Activated CD4-positive, alpha-beta memory T cell treated with anti-CD3 and anti-CD28 coated beads for 36 hours (primary cell): ENCODE data around the gene DALRD3. TPM values are rescaled to one million over a fixed set of nuclear protein-coding genes. Genes with fewer than 3 reads are reported as not detected.
A peak's percentile ranks its signal among the peaks of the same experiment; 100 is the strongest.

Source experiments
- CTCF ChIA-PET: fragments of 350-600 bp; sonication (Branson Sonifier 250); formaldehyde crosslinking; loops from one replicate; lab custom pipeline; 2021; ENCODE audit warnings: antibody characterized with exemption, inconsistent platforms; lab: Charles Lee
- POLR2A ChIA-PET: fragments of 350-600 bp; sonication (Branson Sonifier 250); formaldehyde crosslinking; loops from one replicate; lab custom pipeline; 2021; ENCODE audit warnings: antibody characterized with exemption; lab: Charles Lee
- DNase-seq: peaks from one replicate; pipeline ENCODE4 v3.0.0-alpha.2; 2020
- H3K27ac Mint-ChIP-seq: one replicate; pipeline ENCODE4 v1.8.0; 2021; ENCODE audit warnings: mixed read lengths
- H3K27me3 Mint-ChIP-seq: one replicate; pipeline ENCODE4 v1.8.0; 2021; ENCODE audit warnings: mixed read lengths
- H3K36me3 Mint-ChIP-seq: one replicate; pipeline ENCODE4 v1.8.0; 2021; ENCODE audit warnings: mixed read lengths
- H3K4me1 Mint-ChIP-seq: one replicate; pipeline ENCODE4 v1.8.0; 2021; ENCODE audit warnings: low read depth, mixed read lengths
- H3K4me3 Mint-ChIP-seq: one replicate; pipeline ENCODE4 v1.8.0; 2021; ENCODE audit warnings: mild to moderate bottlenecking, mixed read lengths
- H3K9me3 Mint-ChIP-seq: one replicate; pipeline ENCODE4 v1.8.0; 2021; ENCODE audit warnings: mixed read lengths
- intact Hi-C: fragments of 100-400 bp; cut with micrococcal nuclease; formaldehyde crosslinking; loops from one replicate; pipeline ENCODE4 v1.15.1; 2023
- total RNA-seq, 2 experiments: library from RNA; stranded (reverse); gene quantifications; one replicate each; pipeline ENCODE4 v1.2.3, GENCODE V29; 2021

DALRD3 gene
- total RNA-seq, 2 experiments from 2014 or later: 26.2 to 26.5 TPM

- ChIA-PET POLR2A (interaction anchor here (0.5 to 9.7 kb wide), 11 partner anchors 8 to 652 kb away, joined by 3 to 135 read pairs (median 10); partner anchors contain the start of genes ARIH2, IMPDH2, P4HTM and QRICH1), CTCF (interaction anchor here (0.5 to 6.3 kb wide), 19 partner anchors 8 to 428 kb away, joined by 3 to 88 read pairs (median 5); partner anchors contain the start of genes ARIH2, IMPDH2, P4HTM and QRICH1)
- peak overlapping the region; percentile 98 for H3K27ac Mint-ChIP-seq
- H3K27me3 Mint-ChIP-seq: no peaks in the 10 kb centered on the region
- intact Hi-C loops: loop anchor here (1.0 to 10.0 kb wide), 8 partner anchors 8 to 423 kb away; partner anchors contain the start of genes IMPDH2, IP6K2, QRICH1 and RHOA
- DNase-seq: peak; percentile 99
- H3K4me1 Mint-ChIP-seq: peaks cover 55% of the 10 kb centered on the region
- no peaks in the 10 kb centered on the region for H3K9me3 Mint-ChIP-seq
- peak overlapping the region; percentile 97 for H3K4me3 Mint-ChIP-seq
- H3K36me3 Mint-ChIP-seq: peaks cover 37% of the 10 kb centered on the region
These were observed 2.9 kb upstream of the DALRD3 start for GRCh38 chr3:49021213-49021812.

DNA sequence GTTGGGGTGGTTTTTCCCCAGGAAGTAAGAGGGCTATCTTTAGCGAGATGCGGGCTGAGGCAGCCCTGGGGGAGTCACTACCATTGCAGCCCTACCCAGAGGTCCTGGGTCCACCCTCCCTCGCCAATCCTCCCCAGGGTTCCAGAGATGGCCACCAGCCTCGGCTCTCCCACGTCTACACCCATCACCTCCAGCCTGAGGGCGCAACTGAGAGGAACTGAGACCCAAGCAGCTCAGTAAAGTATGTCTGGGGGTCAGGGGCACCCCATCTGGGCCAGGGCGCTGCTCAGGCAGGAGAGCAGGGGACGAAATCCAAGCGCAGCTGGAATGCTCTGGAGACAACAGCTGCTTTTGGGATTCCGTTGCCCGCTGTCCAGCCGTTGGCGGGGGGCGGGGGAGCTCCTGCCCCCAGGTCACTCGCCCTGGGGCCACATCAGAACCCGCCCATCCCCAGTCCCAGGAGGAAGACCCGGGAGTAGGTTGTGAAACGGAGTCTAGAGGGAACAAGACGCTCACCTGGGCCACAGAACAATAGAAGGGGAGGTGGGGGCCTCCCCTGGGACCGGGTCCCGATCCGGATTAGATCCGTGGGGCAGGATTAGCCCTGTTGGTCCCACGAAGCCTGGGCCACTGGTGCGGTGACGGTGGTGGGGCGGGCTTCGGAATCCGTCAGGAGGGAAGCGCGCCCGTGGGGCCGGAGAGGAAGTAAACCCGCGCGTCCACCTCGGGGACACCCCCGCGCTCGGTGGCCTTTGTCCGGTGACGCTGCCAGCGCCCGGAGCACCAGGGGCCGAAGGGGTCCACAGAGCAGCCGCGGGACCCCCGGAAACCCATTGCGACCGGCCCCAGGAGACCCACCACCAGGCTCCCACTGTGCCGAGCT lies 2.2 kb upstream of the DALRD3 start:
- Mint-ChIP-seq H3K4me1 (peaks cover 48% of the 10 kb centered on the region), H3K27me3 (no peaks in the 10 kb centered on the region), H3K27ac (peak overlapping the region; percentile 98), H3K4me3 (peak overlapping the region; percentile 97), H3K9me3 (no peaks in the 10 kb centered on the region), H3K36me3 (peaks cover 37% of the 10 kb centered on the region)
- intact Hi-C loops: loop anchor here (1.0 to 10.0 kb wide), 8 partner anchors 9 to 424 kb away; partner anchors contain the start of genes IMPDH2, IP6K2, QRICH1 and RHOA
- CTCF ChIA-PET: interaction anchor here (0.5 to 6.3 kb wide), 9 partner anchors 8 to 319 kb away, joined by 3 to 88 read pairs (median 12); partner anchors contain the start of genes ARIH2, IMPDH2, P4HTM and QRICH1
- POLR2A ChIA-PET: interaction anchor here (0.5 to 9.7 kb wide), 9 partner anchors 8 to 397 kb away, joined by 3 to 135 read pairs (median 15); partner anchors contain the start of genes ARIH2, IMPDH2, P4HTM and QRICH1
- DNase-seq: peak; percentile 55

DNA sequence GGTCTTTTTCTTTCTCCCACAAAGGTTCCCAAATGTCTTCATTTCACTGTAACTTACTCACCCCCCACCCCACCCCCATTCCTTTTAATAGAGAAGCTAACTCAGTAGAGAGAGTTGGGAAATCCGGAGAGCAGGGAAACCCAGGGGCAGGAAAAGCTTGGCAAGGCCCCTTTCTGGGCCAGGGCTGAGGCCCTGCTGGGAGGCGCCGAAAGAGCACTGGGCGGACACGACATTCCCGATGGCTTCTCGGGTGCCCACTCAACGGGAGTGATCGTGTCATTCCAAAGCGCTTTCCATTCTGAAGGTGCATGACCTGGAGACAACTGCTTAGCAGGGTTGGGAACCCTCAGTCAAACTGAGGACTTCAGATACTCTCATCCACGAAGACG lies 1.6 kb upstream of the DALRD3 start:
- Mint-ChIP-seq H3K4me3 (peak overlapping the region; percentile 97), H3K36me3 (peaks cover 37% of the 10 kb centered on the region), H3K9me3 (no peaks in the 10 kb centered on the region), H3K27ac (peak overlapping the region; percentile 98), H3K27me3 (no peaks in the 10 kb centered on the region), H3K4me1 (peaks cover 42% of the 10 kb centered on the region)
- ChIA-PET CTCF (interaction anchor here (1.3 to 6.3 kb wide), 4 partner anchors 9 to 74 kb away, joined by 5 to 88 read pairs (median 46); partner anchors contain the start of genes IMPDH2, P4HTM, QRICH1 and WDR6), POLR2A (interaction anchor here (0.5 to 9.7 kb wide), 6 partner anchors 9 to 398 kb away, joined by 3 to 135 read pairs (median 18); partner anchors contain the start of genes ARIH2, IMPDH2, P4HTM and WDR6)
- intact Hi-C loops: loop anchor here (2.0 to 10.0 kb wide), 5 partner anchors 31 to 425 kb away; partner anchors contain the start of genes IP6K2, RHOA, TCTA and USP4
- DNase-seq: no peak

- CTCF ChIA-PET: interaction anchor here (3.6 to 3.8 kb wide), 2 partner anchors 11 to 30 kb away, joined by 24 to 30 read pairs; partner anchors contain the start of genes P4HTM and WDR6
- POLR2A ChIA-PET: interaction anchor here (5.0 to 9.7 kb wide), 2 partner anchors 9 to 28 kb away, joined by 26 to 135 read pairs; partner anchors contain the start of genes P4HTM and WDR6
- Mint-ChIP-seq H3K36me3 (peaks cover 27% of the 10 kb centered on the region), H3K27ac (peak overlapping the region; percentile 86), H3K4me3 (peak overlapping the region; percentile 97), H3K27me3 (no peaks in the 10 kb centered on the region), H3K4me1 (peaks cover 34% of the 10 kb centered on the region), H3K9me3 (no peaks in the 10 kb centered on the region)
- DNase-seq: no peak
- intact Hi-C loops: no loop called here
These were observed 277 bp upstream of the DALRD3 start for GRCh38 chr3:49018707-49019006.

- Mint-ChIP-seq H3K4me3 (peak overlapping the region; percentile 97), H3K9me3 (no peaks in the 10 kb centered on the region), H3K36me3 (peaks cover 17% of the 10 kb centered on the region), H3K4me1 (peaks cover 29% of the 10 kb centered on the region), H3K27ac (no peak overlapping the region), H3K27me3 (no peaks in the 10 kb centered on the region)
- DNase-seq: peak; percentile 38
- ChIA-PET POLR2A (interaction anchor here (0.6 to 9.7 kb wide), 4 partner anchors 8 to 77 kb away, joined by 4 to 135 read pairs (median 16); partner anchors contain the start of genes P4HTM, QRICH1 and WDR6), CTCF (interaction anchor here (0.9 to 3.8 kb wide), 4 partner anchors 9 to 28 kb away, joined by 3 to 30 read pairs (median 14); partner anchors contain the start of genes P4HTM and WDR6)
- intact Hi-C loops: no loop called here
These were observed 980 bp downstream of the DALRD3 start for GRCh38 chr3:49017229-49017970.

DNA sequence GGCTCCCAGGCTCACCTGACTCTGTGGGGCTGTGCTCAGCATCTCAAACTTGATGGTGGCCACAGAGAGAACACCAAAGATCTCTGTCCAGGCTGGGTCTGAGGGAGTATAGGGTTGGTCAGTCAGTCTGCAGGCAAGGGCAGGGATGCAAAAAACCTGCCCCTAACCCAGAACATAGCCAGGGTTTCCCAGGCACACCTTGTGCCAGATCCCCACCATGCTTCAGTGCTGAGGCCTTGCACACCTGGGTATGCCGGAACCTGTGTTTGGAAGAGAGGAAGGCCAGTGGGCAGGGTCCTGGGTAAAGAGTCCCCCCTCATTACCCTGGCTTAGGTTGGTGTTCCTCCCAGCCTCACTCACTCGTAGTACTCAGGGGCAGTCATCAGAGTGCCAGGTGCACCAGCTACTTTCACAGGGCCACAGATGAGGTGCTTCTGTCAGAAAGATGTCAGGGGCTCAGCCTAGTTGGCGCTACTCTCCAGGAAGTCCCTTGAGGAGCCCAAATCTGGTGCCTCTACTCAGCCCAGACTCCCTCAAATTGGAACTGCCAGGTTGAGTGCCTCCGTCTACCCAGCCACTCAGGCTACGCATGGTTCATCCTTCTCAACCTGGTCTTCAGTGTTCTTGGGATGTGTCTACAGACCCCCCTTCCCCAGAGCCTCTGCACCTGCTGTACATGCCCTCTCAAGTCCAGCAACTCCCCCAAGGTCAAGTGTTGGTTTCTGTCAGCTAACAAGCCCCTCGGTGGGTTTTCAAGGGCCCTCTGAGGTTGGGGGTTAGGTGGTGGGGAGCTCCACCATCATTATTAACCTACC lies 1.8 kb downstream of the DALRD3 start:
- Mint-ChIP-seq H3K9me3 (no peaks in the 10 kb centered on the region), H3K4me3 (no peak overlapping the region), H3K36me3 (peaks cover 21% of the 10 kb centered on the region), H3K27me3 (no peaks in the 10 kb centered on the region), H3K27ac (peak overlapping the region; percentile 11), H3K4me1 (peaks cover 29% of the 10 kb centered on the region)
- ChIA-PET CTCF (interaction anchor here (1.1 to 3.8 kb wide), 4 partner anchors 9 to 27 kb away, joined by 3 to 30 read pairs (median 14); partner anchors contain the start of genes P4HTM and WDR6), POLR2A (interaction anchor here (0.6 to 9.7 kb wide), 3 partner anchors 7 to 77 kb away, joined by 4 to 135 read pairs (median 5); partner anchors contain the start of genes QRICH1 and WDR6)
- intact Hi-C loops: no loop called here
- no peak for DNase-seq

DNA sequence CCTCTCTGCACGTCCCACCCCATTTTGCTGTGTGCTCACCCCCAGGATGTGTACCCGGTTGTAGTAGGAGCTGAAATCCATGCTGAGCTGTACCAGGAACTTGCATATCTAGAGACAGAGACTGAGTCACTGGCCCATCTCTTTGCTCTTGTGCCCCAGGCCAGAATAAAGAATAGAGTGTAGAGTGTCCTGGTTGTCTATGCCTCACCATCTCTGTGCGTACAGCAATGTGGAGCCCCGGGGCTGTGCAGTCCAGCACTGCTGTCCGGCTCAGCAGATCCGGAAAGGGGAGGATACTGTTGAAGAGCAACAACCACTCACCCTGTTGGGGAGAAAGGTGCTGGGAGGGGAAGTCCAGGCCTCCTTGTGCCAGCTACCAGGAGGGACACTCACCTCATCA lies 2.6 kb downstream of the DALRD3 start:
- peaks cover 22% of the 10 kb centered on the region for H3K36me3 Mint-ChIP-seq
- ChIA-PET POLR2A (interaction anchor here (9.7 kb wide), 1 partner anchor 6 kb away, joined by 135 read pairs; the partner anchor contains the start of gene WDR6), CTCF (interaction anchor here (0.6 to 3.8 kb wide), 4 partner anchors 8 to 188 kb away, joined by 3 to 30 read pairs (median 14); partner anchors contain the start of genes P4HTM and WDR6)
- H3K4me3 Mint-ChIP-seq: no peak overlapping the region
- peaks cover 29% of the 10 kb centered on the region for H3K4me1 Mint-ChIP-seq
- intact Hi-C loops: no loop called here
- no peak for DNase-seq
- H3K27me3 Mint-ChIP-seq: no peaks in the 10 kb centered on the region
- H3K27ac Mint-ChIP-seq: no peak overlapping the region
- H3K9me3 Mint-ChIP-seq: no peaks in the 10 kb centered on the region

GRCh38 chr3:49015072-49015471 lies 3.3 kb downstream of the DALRD3 start:
- POLR2A ChIA-PET: interaction anchor here (1.2 to 9.7 kb wide), 2 partner anchors 6 to 25 kb away, joined by 4 to 135 read pairs; partner anchors contain the start of gene WDR6
- CTCF ChIA-PET: interaction anchor here (1.7 to 3.8 kb wide), 4 partner anchors 7 to 27 kb away, joined by 3 to 32 read pairs (median 27); partner anchors contain the start of genes P4HTM and WDR6
- Mint-ChIP-seq H3K9me3 (no peaks in the 10 kb centered on the region), H3K27ac (peak overlapping the region; percentile 9), H3K4me3 (no peak overlapping the region), H3K27me3 (no peaks in the 10 kb centered on the region), H3K4me1 (peaks cover 27% of the 10 kb centered on the region), H3K36me3 (peaks cover 22% of the 10 kb centered on the region)
- intact Hi-C loops: no loop called here
- no peak for DNase-seq

DNA sequence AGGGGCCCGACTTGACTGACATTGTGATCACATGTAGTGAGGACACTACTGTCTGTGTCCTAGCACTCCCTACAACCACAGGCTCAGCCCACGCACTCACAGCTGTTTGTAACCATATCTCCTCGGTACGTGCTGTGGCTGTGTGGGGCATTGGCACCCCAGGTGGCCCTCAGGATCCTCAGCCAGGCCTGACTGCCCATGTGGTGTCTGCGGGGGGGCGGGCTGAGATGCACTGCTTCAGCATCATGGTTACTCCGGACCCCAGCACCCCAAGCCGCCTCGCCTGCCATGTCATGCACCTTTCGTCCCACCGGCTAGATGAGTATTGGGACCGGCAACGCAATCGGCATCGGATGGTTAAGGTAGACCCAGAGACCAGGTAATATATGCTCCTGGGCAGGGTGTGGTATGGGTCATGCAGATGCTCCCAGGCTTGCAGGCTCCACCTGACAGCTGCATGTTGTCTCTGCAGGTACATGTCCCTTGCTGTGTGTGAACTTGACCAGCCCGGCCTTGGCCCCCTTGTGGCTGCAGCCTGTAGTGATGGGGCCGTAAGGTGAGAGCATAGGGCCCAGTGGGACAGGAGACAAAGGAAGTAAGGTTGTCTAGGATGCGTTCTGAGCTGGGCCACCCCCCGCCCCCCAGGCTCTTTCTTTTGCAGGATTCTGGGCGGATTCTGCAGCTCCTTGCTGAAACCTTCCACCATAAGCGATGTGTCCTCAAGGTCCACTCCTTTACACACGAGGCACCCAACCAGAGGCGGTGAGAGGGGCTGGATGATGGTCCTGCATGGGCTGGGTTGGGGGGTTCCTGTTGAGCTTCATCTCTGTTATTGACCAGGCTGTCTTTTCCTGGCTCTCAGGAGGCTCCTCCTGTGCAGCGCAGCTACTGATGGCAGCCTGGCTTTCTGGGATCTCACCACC lies 4.4 kb downstream of the DALRD3 start:
- H3K27ac Mint-ChIP-seq: no peak overlapping the region
- H3K4me1 Mint-ChIP-seq: peaks cover 23% of the 10 kb centered on the region
- POLR2A ChIA-PET: interaction anchor here (1.2 kb wide), 1 partner anchor 24 kb away, joined by 4 read pairs; no protein-coding TSS in a partner anchor
- H3K27me3 Mint-ChIP-seq: no peaks in the 10 kb centered on the region
- no peaks in the 10 kb centered on the region for H3K9me3 Mint-ChIP-seq
- intact Hi-C loops: no loop called here
- H3K4me3 Mint-ChIP-seq: no peak overlapping the region
- H3K36me3 Mint-ChIP-seq: peaks cover 25% of the 10 kb centered on the region
- CTCF ChIA-PET: interaction anchor here (1.1 to 3.4 kb wide), 5 partner anchors 7 to 357 kb away, joined by 3 to 32 read pairs (median 7); partner anchors contain the start of genes NDUFAF3 and P4HTM
- peak; percentile 64 for DNase-seq
